Choroid plexus epithelial cell (primary cell): ENCODE data around the gene ATXN7.
A peak's percentile ranks its signal among the peaks of the same experiment; 100 is the strongest.

ENCODE experiments used
- DNase-seq: peaks from one replicate; pipeline ENCODE4 v3.0.0-alpha.2; 2010; ENCODE audit warnings: low read depth
- H3K4me3 ChIP-seq: 2 replicates; pipeline ENCODE4 v1.5.1; 2011; ENCODE audit warnings: low read depth, mild to moderate bottlenecking, control low read depth, low read length, moderate library complexity
- CTCF ChIP-seq: conservative IDR thresholded peaks from 2 replicates; pipeline ENCODE4 v1.5.1; 2011; ENCODE audit warnings: low read depth, mild to moderate bottlenecking, control low read depth, inconsistent platforms, low read length, moderate library complexity

The ATXN7 gene

GRCh38 chr3:63863150-63864007, at the start of gene ATXN7, which contains the start of gene THOC7:
ATXN7 (plus strand) TSS chr3:63863867; CDS start chr3:63912599, 48,732 bp downstream.
THOC7 (minus strand) TSS chr3:63863805; CDS start chr3:63863790, 15 bp downstream.
- TF ChIP-seq CTCF: no peak
- peak; percentile 52 for DNase-seq
- peak within 1 kb of the TSS; percentile 89 for H3K4me3 ChIP-seq

GRCh38 chr3:63814237-63814636, 49.4 kb upstream of the ATXN7 start:
- no peak overlapping the region for H3K4me3 ChIP-seq
- DNase-seq: peak; percentile 61
- TF ChIP-seq CTCF: no peak

GRCh38 chr3:63817225-63817624, 46.4 kb upstream of the ATXN7 start:
- DNase-seq: no peak
- H3K4me3 ChIP-seq: no peak overlapping the region
- TF ChIP-seq CTCF: no peak

GRCh38 chr3:63818282-63819150, 45.2 kb upstream of the ATXN7 start:
- H3K4me3 ChIP-seq: no peak overlapping the region
- TF ChIP-seq CTCF: peak; percentile 90
- peak; percentile 76 for DNase-seq

- H3K4me3 ChIP-seq: no peak within 1 kb of the TSS
- TF ChIP-seq CTCF: no peak
- no peak for DNase-seq
These were observed 44.6 kb upstream of the ATXN7 start, which contains the start of gene C3orf49 for GRCh38 chr3:63819151-63819398. C3orf49 (plus strand) TSS chr3:63819299; CDS start chr3:63819472, 173 bp downstream.

- no peak overlapping the region for H3K4me3 ChIP-seq
- DNase-seq: peak; percentile 50
- TF ChIP-seq CTCF: no peak
These were observed 39.4 kb upstream of the ATXN7 start for GRCh38 chr3:63824309-63824708.
